ENCODE results near the gene TMEM201.

TMEM201 gene

GRCh38 chr1:9551984-9552383 lies 36.7 kb upstream of the TMEM201 start:
- H3K79me2 ChIP-seq (ENCODE audit: insufficient read depth, low read length), result peaks cover 52% of the 10 kb centered on the region
- no peaks in the 10 kb centered on the region for H3K9me2 ChIP-seq (replicated peaks; ENCODE audit: insufficient read depth, low read length)
- H3K9ac ChIP-seq (ENCODE audit: low read length), result no peak overlapping the region
- H3K27me3 ChIP-seq (ENCODE audit: low read length), result no peaks in the 10 kb centered on the region
- no peaks in the 10 kb centered on the region for H3K9me3 ChIP-seq (ENCODE audit: insufficient read depth, low read length)
- H3K36me3 ChIP-seq (ENCODE audit: low read length), result peaks cover 7% of the 10 kb centered on the region; the same call in 1 of the 2 replicates
- no peaks in the 10 kb centered on the region; the same call in 1 of the 2 replicates for H4K20me1 ChIP-seq (ENCODE audit: low read depth, low read length)
- H2AFZ ChIP-seq (ENCODE audit: low read depth, low read length, severe bottlenecking), result no peak overlapping the region
- no peaks in the 10 kb centered on the region for H3F3A ChIP-seq (ENCODE audit: insufficient read depth)
- H3K4me3 ChIP-seq (ENCODE audit: insufficient read depth, low read length, poor library complexity, severe bottlenecking), result no peak overlapping the region
- TF ChIP-seq, protein P1, sequence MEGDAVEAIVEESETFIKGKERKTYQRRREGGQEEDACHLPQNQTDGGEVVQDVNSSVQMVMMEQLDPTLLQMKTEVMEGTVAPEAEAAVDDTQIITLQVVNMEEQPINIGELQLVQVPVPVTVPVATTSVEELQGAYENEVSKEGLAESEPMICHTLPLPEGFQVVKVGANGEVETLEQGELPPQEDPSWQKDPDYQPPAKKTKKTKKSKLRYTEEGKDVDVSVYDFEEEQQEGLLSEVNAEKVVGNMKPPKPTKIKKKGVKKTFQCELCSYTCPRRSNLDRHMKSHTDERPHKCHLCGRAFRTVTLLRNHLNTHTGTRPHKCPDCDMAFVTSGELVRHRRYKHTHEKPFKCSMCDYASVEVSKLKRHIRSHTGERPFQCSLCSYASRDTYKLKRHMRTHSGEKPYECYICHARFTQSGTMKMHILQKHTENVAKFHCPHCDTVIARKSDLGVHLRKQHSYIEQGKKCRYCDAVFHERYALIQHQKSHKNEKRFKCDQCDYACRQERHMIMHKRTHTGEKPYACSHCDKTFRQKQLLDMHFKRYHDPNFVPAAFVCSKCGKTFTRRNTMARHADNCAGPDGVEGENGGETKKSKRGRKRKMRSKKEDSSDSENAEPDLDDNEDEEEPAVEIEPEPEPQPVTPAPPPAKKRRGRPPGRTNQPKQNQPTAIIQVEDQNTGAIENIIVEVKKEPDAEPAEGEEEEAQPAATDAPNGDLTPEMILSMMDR (IDR thresholded peaks at IDR 0.05; ENCODE audit: insufficient read depth, low read length, poor library complexity, severe bottlenecking), result no peak
- no peak for TF ChIP-seq EZH2phosphoT487 (conservative IDR thresholded peaks at IDR 0.05; ENCODE audit: low read length)
- H3K27ac ChIP-seq (ENCODE audit: low read depth, low read length), result no peak overlapping the region
- no peak overlapping the region for H3K4me2 ChIP-seq (ENCODE audit: low read depth, low read length, poor library complexity, severe bottlenecking)

- Histone ChIP-seq H3K4me2 (ENCODE audit: low read depth, low read length, poor library complexity, severe bottlenecking) (no peak overlapping the region), H3K9me2 (replicated peaks; ENCODE audit: insufficient read depth, low read length) (no peaks in the 10 kb centered on the region), H3K9ac (ENCODE audit: low read length) (no peak overlapping the region), H2AFZ (ENCODE audit: low read depth, low read length, severe bottlenecking) (no peak overlapping the region), H3K36me3 (ENCODE audit: low read length) (peaks cover 7% of the 10 kb centered on the region; the same call in 1 of the 2 replicates), H3K27me3 (ENCODE audit: low read length) (no peaks in the 10 kb centered on the region), H3K9me3 (ENCODE audit: insufficient read depth, low read length) (no peaks in the 10 kb centered on the region), H3K79me2 (ENCODE audit: insufficient read depth, low read length) (peaks cover 35% of the 10 kb centered on the region), H4K20me1 (ENCODE audit: low read depth, low read length) (no peaks in the 10 kb centered on the region; the same call in 1 of the 2 replicates), H3K27ac (ENCODE audit: low read depth, low read length) (no peak overlapping the region), H3K4me3 (ENCODE audit: insufficient read depth, low read length, poor library complexity, severe bottlenecking) (no peak overlapping the region), H3F3A (ENCODE audit: insufficient read depth) (no peaks in the 10 kb centered on the region)
- TF ChIP-seq EZH2phosphoT487 (conservative IDR thresholded peaks at IDR 0.05; ENCODE audit: low read length), result no peak
- TF ChIP-seq, protein P1 (IDR thresholded peaks at IDR 0.05; ENCODE audit: insufficient read depth, low read length, poor library complexity, severe bottlenecking), result no peak
Measured at GRCh38 chr1:9553736-9554144, 35.0 kb upstream of the TMEM201 start.

DNA sequence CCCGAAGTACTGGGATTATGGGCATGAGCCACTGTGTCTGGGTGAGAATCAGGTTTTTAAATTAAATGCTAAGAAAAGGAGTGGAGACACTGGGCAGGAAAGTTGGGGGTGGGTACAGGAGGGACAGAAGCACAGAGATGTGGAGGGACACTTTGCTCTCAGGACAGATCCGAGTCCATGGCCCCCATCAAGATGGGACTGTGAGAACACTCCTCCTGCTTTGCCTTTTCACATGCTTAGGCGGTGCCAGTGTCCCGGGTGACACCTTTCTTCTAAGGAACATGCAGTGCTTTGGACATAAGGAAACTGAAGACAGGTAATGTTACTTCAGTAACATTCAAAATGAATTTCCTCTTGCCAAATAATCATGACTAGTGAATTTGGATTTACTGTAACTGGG lies 32.8 kb upstream of the TMEM201 start:
- no peaks in the 10 kb centered on the region; the same call in 1 of the 2 replicates for H3F3A ChIP-seq (ENCODE audit: insufficient read depth)
- no peak overlapping the region for H3K4me3 ChIP-seq (ENCODE audit: insufficient read depth, low read length, poor library complexity, severe bottlenecking)
- H3K79me2 ChIP-seq (ENCODE audit: insufficient read depth, low read length), result peaks cover 16% of the 10 kb centered on the region
- no peak overlapping the region for H3K9ac ChIP-seq (ENCODE audit: low read length)
- no peak overlapping the region for H3K27ac ChIP-seq (ENCODE audit: low read depth, low read length)
- no peak for TF ChIP-seq EZH2phosphoT487 (conservative IDR thresholded peaks at IDR 0.05; ENCODE audit: low read length)
- TF ChIP-seq, protein P1 (IDR thresholded peaks at IDR 0.05; ENCODE audit: insufficient read depth, low read length, poor library complexity, severe bottlenecking), result no peak
- no peaks in the 10 kb centered on the region for H3K27me3 ChIP-seq (ENCODE audit: low read length)
- H4K20me1 ChIP-seq (ENCODE audit: low read depth, low read length), result 0 out of 2 replicates have a peak, but pooled peaks cover 4% of the 10 kb centered on the region
- H3K36me3 ChIP-seq (ENCODE audit: low read length), result peaks cover 7% of the 10 kb centered on the region; the same call in 1 of the 2 replicates
- no peak overlapping the region for H3K4me2 ChIP-seq (ENCODE audit: low read depth, low read length, poor library complexity, severe bottlenecking)
- H2AFZ ChIP-seq (ENCODE audit: low read depth, low read length, severe bottlenecking), result no peak overlapping the region
- no peaks in the 10 kb centered on the region for H3K9me3 ChIP-seq (ENCODE audit: insufficient read depth, low read length)
- H3K9me2 ChIP-seq (replicated peaks; ENCODE audit: insufficient read depth, low read length), result no peaks in the 10 kb centered on the region
